Measurements from ENCODE around the gene CXorf49B.
"Not testable (repeated sequence)": the region's sequence is repeated elsewhere in the genome, so short reads cannot be mapped to it uniquely, and the experiment has no call there.

Gene CXorf49B

DNA sequence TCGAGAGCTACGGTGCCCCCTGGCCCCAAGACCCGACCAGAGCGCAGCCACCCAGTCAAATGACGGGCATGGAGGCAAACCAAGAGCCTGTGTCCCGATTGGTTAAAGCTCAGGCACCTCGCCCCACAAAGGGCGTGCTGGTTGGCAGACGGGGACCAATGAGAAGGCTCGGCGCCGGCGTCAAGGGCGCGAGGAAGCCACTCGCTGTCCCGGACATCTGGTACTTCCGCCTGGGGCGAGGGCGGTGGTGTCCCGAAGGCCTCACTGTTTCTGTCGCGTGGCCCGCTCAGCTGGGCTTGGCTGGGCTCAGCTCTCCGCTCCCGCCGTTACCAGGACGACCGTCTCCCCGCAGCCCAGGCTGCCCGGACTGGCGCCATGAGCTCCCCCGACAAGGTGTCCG, at the start of gene CXorf49B:
CXorf49B (plus strand) TSS at position 301 of the 400 bp plus-strand sequence; CDS start at position 376, 75 bp downstream.
- not testable (repeated sequence) for DNase-seq

DNA sequence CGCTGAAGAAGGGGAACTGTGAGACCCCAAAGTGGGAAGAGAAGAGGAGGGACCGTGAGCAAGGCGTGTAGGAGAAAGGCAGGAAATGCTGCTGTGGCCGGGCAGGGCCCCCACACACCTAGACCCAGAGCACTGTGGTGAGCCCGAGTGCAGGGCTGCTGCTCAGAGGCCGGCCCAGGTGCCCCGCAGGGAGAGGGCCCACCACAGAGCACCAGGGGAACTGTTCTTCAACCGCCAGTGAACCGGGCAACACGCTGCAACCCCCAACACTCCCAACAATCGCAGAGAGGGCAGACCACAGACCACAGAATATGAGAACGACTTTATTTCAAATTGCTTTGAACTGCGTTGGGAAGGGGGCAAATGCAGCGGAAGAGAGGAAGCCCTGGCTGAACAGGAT, 49.1 kb upstream of the CXorf49B start:
- DNase-seq, result not testable (repeated sequence)

DNA sequence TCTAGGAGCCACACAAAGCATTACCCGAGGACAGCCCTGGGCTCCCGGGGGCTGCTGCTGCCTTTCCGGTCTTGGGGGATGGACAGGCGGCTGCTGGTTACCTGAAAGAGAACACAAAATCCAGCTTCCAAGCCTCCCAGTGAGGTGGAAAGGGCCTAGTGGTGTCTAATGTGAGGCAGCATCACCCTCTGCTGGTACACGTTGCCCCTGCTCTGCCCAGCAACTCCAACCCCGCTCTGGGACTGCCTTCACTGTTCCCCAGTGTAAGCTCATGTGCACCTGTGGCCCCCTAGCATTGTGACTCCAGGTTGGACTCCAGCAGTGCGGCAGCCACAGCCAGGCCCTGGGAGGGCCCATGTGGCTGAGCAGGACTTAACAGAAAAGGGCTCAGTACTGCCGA, 47.6 kb upstream of the CXorf49B start:
- DNase-seq, result not testable (repeated sequence)

DNA sequence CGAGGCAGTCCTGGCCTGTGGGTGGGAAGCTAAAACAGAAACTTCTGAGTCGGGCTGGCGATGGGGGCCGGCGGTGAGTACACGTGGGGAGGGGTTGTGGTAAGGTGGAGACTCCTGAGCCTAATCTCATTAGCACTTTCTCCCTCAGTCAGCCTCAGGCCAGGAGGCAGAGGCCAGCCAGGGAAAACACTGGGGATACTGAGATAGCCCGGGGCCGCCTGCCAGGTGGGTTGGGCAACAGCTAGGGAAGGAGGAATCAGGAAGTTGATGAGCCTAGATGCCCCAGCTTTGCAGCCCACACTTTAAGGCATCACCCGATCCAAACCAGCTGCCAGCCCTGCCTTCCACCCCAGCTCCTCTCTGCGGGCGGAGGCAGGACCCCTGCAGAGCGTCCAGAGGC, 46.8 kb upstream of the CXorf49B start:
- DNase-seq, result not testable (repeated sequence)

DNA sequence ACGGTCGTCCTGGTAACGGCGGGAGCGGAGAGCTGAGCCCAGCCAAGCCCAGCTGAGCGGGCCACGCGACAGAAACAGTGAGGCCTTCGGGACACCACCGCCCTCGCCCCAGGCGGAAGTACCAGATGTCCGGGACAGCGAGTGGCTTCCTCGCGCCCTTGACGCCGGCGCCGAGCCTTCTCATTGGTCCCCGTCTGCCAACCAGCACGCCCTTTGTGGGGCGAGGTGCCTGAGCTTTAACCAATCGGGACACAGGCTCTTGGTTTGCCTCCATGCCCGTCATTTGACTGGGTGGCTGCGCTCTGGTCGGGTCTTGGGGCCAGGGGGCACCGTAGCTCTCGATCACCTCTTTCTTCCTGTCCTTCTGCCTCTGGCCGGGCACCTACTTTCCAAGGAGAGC, 45.0 kb upstream of the CXorf49B start, which contains the start of gene CXorf49:
CXorf49 (minus strand) TSS at position 101 of the 400 bp plus-strand sequence. CDS start 134 bp downstream, outside the sequence.
- DNase-seq, result not testable (repeated sequence)

DNA sequence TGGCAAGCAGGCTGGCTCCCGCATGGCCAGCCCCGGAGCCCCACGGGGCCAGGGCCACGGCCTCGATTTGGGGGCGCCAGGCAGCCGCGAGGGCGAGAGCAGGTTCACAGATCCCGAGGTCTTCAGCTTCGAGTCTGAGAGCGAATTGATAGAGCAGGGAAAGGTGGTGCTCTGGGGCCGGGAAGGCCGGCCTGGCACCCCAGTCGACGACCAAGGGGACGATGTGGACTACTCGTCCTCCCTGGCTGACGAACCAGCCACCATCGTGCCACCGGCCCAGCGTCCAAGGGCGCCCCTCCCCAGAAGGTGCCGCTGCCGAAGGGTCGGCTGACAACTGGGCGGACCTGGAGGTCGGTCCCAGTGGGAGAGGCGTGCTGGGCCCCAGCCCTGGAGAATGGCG, 44.0 kb upstream of the CXorf49B start:
- not testable (repeated sequence) for DNase-seq

DNA sequence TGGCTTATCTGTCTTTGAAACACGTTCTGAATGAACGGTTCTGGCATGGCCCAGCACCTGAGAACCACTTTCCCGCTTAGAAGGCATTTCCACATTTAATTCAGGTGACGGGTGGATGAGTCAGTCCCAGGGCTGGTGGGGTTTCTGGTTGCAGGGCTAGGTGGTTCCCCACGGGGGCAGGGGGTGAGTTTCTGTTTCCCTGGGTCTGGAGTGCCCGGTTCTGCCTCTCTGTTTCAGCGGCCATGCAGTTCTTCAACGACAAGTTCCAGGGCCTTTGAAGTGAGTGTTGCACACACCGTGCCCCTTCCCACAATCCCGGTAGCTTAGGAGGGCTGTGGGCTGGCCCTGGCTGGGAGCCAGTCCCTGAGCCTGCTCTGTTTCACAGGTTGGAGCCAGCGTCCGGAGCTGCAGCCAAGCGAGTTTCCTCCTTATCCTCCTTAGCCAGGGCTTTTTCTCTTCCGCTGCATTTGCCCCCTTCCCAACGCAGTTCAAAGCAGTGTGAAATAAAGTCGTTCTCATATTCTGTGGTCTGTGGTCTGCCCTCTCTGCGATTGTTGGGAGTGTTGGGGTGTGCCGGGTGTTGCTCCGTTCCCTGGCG, 42.8 kb upstream of the CXorf49B start:
- not testable (repeated sequence) for DNase-seq

DNA sequence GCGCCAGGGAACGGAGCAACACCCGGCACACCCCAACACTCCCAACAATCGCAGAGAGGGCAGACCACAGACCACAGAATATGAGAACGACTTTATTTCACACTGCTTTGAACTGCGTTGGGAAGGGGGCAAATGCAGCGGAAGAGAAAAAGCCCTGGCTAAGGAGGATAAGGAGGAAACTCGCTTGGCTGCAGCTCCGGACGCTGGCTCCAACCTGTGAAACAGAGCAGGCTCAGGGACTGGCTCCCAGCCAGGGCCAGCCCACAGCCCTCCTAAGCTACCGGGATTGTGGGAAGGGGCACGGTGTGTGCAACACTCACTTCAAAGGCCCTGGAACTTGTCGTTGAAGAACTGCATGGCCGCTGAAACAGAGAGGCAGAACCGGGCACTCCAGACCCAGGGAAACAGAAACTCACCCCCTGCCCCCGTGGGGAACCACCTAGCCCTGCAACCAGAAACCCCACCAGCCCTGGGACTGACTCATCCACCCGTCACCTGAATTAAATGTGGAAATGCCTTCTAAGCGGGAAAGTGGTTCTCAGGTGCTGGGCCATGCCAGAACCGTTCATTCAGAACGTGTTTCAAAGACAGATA, 2.4 kb upstream of the CXorf49B start:
- not testable (repeated sequence) for DNase-seq

DNA sequence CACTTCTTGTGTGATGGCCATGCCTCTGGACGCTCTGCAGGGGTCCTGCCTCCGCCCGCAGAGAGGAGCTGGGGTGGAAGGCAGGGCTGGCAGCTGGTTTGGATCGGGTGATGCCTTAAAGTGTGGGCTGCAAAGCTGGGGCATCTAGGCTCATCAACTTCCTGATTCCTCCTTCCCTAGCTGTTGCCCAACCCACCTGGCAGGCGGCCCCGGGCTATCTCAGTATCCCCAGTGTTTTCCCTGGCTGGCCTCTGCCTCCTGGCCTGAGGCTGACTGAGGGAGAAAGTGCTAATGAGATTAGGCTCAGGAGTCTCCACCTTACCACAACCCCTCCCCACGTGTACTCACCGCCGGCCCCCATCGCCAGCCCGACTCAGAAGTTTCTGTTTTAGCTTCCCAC, 1.7 kb downstream of the CXorf49B start:
- DNase-seq, result not testable (repeated sequence)

DNA sequence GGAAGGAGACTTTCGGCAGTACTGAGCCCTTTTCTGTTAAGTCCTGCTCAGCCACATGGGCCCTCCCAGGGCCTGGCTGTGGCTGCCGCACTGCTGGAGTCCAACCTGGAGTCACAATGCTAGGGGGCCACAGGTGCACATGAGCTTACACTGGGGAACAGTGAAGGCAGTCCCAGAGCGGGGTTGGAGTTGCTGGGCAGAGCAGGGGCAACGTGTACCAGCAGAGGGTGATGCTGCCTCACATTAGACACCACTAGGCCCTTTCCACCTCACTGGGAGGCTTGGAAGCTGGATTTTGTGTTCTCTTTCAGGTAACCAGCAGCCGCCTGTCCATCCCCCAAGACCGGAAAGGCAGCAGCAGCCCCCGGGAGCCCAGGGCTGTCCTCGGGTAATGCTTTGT, 2.5 kb downstream of the CXorf49B start:
- DNase-seq, result not testable (repeated sequence)

DNA sequence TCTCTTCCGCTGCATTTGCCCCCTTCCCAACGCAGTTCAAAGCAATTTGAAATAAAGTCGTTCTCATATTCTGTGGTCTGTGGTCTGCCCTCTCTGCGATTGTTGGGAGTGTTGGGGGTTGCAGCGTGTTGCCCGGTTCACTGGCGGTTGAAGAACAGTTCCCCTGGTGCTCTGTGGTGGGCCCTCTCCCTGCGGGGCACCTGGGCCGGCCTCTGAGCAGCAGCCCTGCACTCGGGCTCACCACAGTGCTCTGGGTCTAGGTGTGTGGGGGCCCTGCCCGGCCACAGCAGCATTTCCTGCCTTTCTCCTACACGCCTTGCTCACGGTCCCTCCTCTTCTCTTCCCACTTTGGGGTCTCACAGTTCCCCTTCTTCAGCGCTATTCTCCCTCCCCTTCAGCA, 4.0 kb downstream of the CXorf49B start:
- DNase-seq, result not testable (repeated sequence)

DNA sequence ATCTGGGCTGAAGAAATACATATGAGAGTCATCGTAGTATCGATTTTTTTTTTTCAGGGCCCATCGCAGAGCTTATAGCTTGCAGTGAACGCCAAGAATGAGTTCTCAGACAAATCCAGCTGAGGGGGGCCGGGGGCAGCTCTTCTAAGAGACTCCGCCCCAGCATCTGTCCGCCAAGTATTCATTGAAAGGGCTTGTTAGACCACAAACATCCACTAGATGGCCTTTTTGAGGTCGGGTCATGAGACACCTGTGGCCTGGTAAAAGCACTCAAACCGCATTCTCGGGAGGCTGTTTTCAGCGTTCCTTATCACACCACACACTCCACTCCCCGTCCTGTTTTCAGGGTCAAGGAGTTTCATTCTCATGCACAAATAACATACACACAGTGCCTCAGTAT, 15.2 kb downstream of the CXorf49B start:
- not testable (repeated sequence) for DNase-seq

DNA sequence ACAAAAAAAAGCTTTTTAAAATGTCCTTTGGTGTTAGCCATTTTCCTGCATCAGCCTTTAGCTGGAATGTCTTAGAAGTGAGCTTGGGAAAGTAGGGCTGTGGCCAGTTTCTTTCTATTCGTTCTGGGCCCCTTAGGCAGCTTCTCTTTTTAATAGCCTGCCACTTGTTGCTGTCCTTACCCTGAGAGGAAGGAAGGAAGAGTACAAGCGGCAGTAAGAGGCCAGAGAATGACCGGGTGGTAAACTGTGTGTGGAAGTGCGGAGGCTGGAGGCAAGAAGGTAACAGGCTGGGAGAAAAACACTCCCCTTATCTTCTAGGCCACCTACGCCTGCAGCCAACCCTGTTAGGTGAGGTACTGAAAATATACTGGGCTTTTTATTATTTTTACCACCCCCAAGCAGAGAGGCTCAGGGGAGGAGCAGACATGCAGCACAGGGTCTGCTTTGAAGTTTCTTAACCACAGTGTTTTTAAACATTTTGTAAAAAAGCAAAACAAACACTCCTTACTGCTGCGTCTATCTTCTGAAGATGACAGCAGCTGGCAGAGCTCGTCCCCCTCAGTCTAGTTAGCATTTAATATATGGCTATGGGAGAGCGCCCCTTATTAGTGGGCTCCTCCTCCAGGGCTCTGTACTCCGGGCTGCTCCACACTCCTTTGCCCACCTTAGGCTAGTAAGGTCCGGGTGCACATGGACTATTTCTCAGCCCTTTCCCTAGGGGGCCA, 19.2 kb downstream of the CXorf49B start:
- not testable (repeated sequence) for DNase-seq

DNA sequence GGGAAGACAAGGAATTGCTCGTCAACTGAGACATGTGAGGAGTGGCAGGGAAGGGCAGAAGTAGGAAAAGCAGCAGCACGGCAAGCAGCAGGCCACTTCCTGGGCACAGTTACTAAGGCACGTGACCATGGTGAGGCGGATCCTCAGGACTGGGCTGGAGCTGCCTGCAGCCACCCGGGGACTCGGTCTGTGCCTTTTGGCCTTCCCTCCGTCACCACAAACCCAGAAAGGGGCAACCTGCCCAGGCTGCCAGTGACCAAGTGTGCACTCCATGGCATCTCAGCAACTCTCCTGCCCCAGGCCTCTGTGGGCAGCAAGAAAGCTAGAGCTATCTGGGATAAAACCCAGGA, 19.8 kb downstream of the CXorf49B start:
- DNase-seq, result not testable (repeated sequence)

DNA sequence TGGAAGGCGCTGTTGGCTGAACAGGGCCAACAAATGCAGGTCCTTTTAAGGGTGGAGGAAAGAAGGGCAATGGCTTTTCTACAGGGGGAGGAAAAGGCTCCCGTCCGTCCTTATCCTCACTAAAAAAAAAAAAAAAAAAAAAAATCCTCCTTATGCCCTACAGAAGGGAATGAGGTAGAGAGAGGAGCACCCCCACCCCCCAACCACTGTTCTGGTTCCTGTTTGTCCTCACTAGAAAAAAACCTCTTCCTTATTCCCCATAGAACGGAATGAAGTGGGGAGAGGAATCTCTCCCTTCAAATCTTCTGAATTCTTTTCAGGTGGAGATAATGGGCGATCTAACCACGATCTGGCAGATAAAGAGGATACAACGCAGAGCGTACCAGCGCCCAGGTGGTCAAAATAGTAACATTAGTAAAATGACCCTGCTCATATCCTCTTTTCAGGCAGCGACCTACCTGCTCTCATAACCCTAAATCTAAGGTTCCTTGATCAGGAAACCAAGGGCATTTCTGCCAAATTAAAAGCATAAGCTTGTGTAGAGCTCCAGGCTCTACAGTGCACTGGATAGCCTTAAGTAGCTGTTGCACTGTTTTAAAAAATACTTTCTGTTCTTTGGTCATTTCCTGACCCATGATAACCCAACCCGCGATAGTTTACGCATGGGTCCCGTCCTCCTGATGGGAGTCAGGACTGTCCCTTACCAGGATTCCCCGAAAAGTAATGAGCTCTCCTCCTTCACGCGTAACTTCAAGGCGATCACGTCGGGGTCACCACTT, 20.6 kb downstream of the CXorf49B start:
- not testable (repeated sequence) for DNase-seq

DNA sequence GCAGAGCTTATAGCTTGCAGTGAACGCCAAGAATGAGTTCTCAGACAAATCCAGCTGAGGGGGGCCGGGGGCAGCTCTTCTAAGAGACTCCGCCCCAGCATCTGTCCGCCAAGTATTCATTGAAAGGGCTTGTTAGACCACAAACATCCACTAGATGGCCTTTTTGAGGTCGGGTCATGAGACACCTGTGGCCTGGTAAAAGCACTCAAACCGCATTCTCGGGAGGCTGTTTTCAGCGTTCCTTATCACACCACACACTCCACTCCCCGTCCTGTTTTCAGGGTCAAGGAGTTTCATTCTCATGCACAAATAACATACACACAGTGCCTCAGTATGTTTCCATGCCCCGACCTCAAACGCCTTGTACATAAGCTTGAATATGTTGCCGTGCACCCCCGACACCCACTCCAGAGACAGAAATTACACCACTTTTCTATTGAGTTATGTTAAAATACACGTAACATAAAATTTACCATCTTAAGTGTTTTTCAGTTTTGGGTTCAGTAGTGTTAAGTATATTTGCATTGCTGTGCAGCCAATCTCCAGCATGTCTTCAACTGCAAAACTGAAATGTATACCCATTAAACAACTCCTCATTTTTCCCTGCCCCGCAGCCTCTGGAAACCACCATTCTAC, 21.3 kb downstream of the CXorf49B start:
- DNase-seq, result not testable (repeated sequence)

DNA sequence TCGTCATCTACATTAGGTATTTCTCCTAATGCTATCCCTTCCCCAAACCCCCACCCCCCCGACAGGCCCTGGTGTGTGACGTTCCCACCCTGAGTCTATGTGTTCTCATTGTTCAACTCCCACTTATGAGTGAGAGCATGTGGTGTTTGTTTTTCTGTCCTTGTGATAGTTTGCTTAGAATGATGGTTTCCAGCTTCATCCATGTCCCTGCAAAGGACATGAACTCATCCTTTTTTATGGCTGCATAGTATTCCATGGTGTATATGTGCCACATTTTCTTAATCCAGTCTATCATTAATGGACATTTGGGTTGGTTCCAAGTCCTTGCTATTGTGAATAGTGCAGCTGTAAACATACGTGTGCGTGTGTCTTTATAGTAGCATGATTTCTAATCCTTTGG, 43.3 kb downstream of the CXorf49B start:
- DNase-seq, result not testable (repeated sequence)

DNA sequence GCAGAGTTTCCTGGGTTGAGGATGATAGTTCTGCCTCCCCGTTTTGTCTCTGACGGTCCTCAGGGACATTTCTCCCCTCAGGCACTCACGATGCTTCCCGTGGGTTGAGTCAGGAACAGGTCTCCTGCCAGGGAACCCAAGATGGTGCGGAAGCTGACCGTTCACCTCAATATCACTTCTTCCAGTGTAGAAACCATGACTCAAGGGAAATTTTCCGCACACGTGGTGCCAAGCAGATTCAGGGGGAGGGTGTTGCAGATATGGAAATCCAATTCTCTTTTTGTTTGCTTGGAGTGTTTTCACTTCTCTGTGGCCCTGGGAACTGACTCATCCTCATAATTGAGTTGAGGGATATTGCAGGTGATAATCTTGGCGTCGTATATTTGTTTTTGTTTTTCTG, 46.7 kb downstream of the CXorf49B start:
- DNase-seq, result no peak

DNA sequence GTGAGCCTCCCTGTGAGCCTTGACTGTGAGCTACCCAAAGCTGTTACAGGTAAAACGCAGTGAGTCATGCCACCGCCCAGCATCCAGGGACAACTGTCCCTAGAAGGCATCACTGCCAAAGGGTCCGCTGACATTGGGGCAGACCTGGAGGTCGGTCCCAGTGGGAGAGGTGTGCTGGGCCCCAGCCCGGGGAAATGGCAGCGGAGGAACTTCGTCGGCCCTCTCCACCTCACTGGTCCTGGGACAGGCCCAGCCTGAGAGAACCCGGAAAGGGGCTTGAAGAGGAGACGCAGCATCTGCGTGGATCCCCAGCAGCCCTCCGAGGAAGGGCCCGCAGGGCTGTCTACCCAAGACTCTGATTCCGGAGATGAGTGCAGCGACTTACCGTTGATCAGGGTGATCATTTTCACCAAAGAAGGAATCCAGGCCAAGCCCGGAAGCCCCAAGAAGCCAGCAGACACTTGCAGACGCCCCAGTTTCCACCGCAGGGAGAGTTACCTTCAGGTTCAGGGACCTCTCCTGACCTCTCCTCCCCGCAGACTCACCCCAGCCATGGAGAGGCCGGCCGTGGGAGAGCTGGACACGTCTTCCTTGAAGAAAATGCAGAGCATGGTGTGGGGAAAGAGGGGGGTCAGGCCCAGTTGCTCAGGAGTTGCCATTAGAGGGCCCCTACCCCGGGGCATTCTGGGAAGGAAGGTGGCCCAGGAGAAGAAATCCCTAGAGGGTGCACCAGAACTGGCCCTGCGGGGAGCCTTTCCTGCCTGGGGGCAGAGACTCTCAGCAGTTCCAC, 51.2 kb downstream of the CXorf49B start:
- no peak for DNase-seq

DNA sequence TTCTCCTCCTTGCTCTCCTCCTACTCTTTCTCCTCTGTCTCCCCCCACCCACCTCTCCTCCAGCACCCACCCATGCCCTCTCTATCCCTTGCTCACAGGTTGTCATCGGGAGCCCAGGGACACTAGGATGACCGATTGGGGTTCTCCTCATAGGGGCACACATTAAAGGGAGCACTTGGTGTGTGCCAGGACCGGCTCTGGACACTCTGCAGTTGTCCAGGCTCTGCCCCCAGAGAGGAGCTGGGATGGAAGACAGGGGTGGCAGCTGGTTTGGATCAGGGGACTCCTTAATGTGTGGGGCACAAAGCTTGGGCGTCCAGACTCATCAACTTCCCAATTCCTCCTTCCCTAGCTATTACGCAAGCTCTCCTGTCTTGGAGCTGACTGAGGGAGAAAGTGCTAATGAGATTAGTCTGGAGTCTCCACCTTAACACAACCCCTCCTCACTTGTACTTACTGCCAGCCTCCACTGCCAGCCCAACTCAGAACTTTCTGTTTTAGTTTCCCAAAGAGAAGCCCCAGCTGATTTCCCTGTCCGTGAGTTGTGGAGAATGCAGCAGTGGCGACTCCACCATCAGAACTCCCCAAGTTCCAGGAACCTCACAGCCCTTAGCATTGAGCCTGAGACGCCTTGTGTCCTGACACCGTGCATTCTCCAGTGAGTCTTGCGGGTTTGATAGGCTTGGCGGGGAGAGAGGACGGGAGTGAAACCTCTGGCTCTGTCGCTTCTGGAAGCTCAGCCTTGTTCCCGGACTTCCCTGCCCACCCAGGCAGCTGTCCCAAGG, 52.2 kb downstream of the CXorf49B start:
- no peak for DNase-seq

DNA sequence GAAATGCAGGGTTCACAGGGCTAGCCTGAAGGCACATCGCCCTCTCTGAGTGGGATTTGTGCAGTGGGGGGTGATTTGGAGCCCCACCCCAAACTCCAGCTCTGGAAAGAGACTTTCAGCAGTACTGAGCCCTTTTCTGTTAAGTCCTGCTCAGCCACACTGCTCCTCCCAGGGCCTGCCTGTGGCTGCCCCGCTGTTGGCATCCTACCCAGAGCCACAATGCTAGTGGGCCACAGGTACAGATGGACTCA, 52.7 kb downstream of the CXorf49B start:
- DNase-seq, result no peak
